Measurements from ENCODE around the gene SLC26A6.

SLC26A6 gene

DNA sequence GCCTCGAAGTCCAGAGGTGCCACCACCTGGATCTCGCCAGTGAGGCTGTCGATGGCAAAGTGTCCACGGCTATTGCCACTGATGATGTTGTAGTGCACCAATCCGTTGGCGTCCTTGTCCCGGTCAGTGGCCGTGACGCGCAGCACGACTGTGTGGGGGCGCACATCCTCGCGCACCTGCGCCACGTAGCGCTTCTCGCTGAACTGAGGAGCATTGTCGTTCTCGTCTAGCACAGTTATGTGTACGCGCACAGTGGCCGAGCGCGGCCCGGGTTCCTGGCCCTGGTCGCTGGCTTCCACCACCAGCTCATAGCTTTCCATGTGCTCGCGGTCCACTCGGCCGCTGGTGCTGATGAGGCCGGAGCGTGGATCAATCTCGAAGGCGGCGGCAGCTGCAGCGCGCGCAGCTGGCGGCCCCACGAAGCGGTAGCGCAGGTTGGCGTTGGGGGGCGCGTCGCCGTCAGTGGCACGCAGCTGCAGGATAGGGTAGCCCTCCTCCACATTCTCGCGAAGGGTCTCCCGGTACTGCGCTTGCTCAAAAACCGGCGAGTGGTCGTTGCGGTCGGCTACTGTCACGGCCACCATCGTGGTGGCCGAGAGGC is 25.6 kb upstream of the SLC26A6 start:
- DNase-seq (ENCODE audit: low spot score), result no peak

DNA sequence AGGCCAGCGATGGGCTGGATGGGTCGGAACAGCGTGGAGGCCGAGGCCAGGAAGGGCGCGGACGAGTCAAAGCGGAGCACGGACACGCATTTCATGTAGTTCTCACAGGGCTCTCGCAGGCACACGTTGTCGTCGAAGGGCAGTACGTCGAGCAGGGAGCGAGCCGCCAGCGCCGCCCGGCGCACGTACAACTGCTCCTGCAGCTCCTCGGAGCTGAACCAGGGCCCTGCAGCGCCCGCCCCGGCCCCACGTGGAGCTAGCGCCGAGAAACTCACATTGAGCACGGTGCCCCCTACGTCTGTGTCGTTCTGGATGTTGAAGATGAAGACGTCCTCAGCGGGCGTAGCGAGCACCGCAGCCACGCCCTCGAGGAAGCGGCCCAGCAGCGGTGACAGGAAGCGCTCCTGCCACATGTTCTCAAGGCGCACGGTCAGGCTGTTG is 21.6 kb upstream of the SLC26A6 start:
- DNase-seq (ENCODE audit: low spot score), result no peak

DNA sequence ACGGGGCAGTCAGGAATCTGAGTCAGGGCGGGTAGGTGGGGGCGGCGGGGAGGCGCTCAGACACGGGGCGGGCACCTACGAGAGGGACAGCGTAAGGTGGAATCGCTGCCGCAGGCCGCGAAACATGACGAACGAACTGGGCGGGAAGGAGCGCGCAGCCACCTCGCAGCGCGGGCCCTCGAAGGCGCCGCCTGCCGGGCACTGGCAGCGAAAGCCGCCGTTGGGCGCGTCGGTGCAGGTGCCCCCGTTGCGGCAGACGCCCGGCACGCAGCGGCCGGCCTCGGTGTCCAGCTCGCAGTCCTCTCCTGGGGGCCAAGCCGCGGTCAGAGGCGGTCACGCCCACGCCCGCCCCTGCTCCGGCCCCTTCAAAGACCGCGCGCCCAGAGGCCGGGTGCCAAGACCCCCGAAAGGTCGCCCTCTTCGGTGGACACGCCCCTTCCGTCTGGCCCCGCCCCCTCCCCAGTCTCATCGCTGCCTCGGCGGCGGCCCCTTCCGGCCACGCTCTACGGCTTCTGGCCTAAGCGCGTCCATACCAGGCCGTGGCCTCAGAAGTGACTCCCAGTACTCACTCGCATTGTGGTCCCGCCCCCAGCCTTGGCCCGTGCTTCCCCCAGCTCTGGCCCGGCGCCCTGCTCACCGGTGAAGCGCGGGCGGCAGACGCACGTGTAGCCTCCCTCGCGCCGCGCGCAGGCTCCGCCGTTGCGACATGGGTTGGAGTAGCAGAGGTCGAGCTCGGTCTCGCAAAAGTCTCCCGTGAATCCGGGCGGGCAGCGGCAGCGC is 21.0 kb upstream of the SLC26A6 start:
- peak; percentile 70 for DNase-seq (ENCODE audit: low spot score)

DNA sequence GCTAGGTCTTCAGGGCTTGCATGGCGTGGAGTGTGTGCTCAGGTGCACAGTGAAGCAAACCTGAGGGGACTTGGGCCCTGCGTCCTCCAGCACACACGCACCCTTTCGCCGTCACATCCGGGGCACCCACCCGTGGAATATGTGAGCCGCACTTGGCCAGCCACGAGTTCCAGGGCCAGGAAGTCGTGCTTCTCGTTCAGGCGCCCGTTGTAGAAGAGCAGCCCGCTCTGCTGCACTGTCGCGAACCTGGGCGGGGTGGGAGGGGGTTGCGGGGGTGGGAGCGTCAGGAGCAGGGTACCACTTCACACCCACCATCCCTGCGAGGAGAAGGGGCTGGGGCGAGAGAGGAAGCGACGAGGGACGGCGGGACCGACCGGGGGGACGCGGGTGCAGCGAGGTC is 20.3 kb upstream of the SLC26A6 start:
- no peak for DNase-seq (ENCODE audit: low spot score)

DNA sequence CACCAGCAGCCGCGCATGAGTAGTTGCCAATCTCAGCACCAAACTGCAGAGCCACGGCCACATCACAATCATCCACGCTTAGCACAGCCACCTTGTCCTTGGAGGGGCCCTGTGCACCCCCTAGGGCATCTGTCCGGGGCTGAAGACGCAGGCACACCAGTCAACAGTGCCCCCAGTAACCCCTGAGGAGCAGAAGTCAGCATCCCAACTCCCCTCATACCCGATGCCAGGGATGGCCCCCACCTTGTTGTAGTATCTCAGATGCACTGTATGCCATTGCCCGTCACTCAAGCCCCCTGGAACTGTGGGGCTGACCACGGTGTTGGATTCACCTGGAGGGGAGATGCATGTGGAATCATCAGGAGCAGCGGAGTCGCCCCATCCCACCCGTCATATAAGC is 19.8 kb upstream of the SLC26A6 start:
- DNase-seq (ENCODE audit: low spot score), result no peak

DNA sequence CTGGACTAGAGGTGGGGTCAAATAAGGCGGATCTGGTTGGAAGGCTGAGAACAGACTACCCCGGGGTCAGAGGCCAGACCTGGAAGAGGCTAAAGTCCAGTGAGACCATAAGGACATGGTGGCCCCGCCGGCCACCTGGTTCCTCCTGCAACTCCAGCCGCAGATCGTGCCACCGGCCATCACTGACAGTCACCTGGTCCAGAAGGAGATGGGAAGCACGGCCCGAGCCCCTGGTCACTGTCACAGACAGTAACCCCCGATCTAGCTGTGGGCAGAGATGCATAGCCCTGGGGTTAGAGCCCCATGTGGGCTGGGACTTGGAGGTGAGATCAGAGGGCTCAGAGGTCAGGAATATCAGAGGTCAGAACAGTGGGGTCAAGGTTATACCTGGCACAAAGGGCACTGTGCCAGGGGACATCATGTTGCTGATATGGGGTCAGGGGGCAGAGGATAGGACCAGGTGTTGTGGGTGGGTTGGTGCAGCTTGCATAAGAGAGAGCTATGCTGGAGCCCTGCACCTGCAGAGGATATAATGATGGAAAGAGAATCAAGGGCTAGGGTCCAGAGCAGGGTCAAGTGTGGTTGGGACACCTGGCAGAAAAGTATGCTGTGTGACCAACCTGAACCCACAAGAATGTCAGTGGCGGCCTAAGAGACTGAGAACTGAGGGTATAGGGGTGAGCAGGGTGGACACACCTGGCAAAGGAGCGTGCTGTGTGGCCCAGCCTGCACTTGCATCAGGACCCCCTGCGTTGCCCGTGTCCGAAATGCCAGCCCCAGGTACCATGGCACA is 17.9 kb upstream of the SLC26A6 start:
- no peak for DNase-seq (ENCODE audit: low spot score)

DNA sequence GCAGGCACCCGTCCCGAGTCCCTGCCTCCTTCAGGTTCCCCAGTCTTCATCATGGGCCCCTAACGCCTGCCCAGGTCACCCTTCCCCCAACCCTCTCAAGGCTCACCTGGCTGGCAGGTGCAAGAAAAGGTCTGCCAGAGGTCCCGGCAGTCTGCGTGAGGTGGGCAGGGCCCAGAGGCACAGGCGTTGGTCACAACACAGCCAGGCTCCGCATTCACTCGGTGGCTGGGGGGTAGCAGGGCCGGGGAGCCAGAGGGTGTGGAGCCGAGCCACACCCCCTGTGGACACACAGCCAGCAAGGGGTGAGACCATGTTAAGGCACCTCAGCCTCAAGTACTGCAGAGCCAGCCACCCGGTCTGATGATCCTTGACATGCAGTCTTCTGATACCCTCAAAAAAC is 16.5 kb upstream of the SLC26A6 start:
- DNase-seq (ENCODE audit: low spot score), result no peak

DNA sequence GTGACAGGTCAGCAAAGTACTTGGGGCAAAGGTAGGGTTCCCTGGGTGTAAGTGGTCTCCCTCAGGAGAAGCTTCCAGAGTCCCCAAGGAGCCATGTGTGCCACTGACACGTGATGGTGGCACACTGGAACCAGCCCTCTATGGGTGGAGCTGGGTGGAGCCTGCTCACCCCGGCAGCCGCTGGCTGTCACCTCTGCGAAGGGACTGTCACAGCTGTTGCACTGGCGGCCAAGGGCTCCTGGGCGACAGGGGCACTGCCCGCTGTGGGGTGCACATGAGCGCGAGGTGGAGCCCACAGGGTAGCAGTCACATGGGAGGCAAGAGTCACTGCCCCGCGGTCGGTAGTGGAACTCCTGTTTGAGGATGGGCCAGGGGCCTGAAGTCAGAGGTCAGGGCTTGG is 15.5 kb upstream of the SLC26A6 start:
- DNase-seq (ENCODE audit: low spot score), result peak; percentile 22

DNA sequence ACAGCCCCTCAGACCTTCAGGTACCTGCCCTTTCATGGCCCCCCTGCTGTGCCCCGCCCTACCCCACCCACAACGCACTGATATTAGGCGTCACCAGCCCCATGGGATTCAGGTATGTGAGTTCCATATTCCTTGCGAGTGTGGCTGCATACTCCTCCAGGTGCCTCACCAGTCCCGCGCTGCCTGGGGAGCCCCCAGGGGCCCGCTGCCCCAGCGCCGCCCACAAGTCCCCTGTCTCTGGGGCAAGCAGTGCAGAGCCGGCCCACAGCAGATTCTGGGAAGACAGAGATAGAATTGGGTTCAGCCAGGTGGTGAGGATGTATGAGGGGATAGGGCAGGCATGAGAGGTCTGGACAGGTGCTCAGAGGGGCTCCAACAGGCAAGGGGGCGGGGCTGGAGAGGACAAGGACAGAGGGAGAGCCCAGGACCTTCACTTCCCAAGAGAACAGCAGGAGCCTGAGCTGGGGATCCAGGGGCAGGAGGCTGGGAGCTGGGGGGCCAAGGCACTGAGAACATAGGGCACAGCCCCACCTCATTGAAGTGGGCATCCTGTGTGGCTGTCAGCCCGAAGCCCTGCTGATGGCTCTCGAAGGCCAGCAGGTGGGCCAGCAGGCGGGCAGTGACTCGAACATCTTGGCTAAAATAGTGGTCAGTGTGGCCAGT is 13.1 kb upstream of the SLC26A6 start:
- DNase-seq (ENCODE audit: low spot score), result no peak

DNA sequence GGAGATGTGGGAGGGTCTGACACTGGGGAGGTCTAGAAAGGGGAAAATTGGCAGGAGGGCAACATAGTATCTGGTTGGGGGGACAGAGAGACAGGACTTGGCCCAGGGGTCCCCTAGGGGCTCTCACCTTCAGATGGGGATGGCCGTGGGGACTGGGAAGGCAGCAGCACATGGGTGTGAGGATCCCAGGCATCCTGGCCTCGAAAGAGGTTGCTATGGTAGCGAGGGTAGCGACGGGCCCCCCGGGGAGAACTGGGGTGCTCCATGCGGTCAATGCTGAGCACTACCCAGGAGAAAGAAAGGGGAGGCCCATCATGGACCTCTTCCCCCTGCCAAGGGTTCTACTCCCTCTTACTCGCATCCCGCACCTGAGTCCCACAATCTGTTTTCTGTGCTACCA is 12.5 kb upstream of the SLC26A6 start:
- DNase-seq (ENCODE audit: low spot score), result no peak

DNA sequence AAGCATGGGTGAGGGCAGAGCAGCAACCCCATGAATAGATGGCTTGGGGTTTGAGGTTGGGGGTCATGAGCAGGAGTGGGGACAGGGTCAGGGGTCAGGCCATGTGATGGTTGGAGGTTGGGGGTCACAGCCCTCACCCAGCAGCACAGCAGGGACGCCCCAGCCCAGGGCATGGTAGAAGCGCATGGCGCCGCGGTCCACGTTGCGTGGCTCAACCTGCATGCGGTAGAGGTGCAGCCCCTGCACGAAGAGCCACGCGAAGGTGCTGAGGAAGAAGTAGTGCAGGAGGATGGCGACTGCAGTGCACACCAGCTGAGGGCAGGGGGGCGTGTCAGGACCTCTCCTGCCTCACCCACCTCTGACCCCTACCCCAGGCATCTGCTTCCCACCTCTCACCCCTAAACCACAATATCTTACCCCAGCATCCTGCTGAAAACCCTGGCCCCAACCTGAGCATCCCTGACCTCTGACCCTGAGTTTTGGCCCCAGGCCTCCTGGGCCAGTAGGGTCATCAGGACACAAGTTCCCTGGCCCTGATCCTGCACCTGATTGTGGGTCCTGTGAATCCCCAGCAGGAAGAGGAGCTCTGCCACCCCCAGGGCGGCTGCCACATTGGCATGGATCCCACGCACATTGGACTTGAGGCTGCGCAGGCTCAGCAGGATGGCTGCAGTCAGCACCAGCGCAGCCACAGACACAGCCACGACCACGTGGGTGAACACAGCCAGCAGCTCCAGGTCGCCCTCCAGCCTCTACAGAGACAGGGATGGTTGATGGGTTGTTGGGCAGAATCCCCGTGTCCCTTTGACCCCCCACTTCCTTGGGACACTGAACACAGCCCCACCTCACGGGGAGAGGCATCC is 9.9 kb upstream of the SLC26A6 start:
- no peak for DNase-seq (ENCODE audit: low spot score)

DNA sequence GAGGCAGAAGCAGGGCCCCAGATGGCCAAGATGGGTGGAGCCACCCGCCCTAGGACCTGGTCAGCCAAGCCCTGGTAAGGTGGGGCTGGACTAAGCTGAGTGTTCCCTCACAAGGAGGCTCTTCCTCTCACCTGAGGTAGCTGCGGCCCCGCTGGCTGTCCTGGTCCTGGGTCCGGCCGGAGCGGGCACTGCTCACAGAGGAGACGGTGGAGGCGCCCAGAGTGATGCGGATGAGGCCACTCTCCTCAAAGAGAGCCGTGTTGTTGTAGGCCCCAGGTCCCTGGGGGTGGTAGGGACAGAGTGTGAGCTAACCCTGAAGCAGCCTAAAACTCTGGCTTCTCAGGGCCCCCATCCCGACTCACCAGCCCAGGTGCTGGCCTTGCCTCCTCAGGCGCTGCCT is 7.3 kb upstream of the SLC26A6 start:
- DNase-seq (ENCODE audit: low spot score), result no peak

DNA sequence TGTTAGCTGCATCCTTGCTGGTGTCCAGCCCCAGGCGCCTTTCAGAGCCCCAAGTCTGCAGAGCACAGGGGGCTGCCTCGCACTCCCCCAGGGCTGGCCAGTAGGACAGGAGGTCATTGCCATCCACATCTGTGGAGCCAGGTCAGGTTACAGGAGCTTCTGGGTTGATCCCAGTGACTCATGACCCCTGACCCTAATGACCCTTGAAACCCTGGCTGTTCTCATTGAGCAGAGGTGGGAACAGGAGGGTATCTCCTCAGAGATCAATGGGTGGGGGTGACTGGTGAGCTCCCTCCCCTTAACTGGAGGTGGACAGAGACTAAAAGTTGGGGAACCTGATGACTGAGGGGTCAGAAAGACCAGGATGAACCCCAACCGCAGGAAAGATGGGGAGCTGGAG is 6.1 kb upstream of the SLC26A6 start:
- DNase-seq (ENCODE audit: low spot score), result no peak

DNA sequence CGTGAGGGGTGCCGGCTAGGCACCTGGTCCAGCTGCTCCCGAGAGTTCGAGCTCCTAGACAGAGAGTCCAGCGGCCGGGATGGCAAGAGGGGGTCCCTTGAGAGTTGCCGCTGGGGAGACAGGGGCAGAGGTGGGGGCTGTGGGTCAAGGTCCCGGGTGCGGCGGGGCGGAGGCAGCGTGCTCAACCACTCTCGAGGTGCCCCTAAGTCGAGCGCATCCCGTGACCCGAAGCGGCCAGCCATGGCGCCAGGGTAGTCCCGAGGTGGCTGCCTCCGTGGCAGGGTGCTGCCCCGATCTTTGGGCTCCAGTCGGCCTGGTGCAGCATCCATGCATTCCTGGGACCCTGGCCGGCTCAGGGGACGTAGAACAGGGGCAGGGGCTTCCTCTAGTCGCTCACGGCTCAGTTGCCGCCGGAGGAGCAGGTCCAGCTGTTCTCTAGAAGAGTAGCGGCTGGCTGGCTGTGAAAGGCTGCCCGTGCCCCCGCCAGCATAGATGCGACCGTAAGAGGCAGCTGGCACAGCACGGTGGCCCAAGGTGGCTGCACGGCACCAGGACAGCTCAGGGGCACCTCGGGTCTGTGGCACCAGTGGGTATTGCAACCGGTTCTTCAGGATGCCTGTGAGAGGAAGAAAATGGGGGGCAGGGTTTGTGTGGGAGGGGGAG is 4.8 kb upstream of the SLC26A6 start:
- DNase-seq (ENCODE audit: low spot score), result no peak

DNA sequence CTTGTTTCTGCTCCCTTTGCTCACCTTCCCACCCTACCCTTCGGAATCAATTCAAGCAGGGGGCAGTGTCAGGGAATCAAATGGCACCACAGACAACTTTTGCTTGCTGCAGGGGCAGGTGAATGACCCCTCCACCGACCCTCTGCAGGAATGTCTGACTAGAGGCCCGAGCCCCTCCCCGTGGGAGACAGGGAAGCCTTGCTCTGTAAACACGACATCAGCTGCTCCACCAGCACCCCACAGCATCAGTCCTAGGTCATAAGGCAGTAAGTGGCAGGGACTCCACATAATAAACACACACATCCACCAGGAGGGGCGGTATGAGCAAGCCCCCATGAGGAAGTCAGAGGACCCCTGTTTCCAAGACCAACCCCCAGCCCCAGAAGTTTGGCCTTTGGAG is 2.0 kb upstream of the SLC26A6 start:
- DNase-seq (ENCODE audit: low spot score), result no peak

DNA sequence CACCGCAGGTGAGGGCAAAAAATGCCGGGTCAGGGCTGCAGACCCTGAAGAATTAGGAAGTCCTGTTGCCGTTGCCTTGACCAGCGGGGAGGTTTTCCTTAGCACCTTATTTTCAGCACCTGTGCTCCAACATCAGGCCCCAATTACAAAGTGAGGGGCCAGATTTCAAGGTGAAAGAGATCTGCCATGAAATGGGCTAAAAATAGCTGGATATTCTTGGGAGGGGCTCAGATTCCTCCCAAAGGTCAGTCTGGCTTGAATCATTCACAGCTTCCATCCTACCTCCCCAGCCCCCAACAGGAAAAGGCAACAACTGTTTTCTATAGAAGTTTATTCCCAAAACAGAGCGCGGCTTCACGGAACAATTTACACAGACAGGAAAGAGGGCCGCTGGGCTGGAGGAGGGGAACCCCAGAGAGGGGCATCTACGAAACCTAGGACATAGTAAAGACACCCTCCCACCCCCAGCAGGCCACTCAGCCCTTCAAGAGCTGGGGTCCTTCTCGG is 941 bp upstream of the SLC26A6 start:
- no peak for DNase-seq (ENCODE audit: low spot score)

DNA sequence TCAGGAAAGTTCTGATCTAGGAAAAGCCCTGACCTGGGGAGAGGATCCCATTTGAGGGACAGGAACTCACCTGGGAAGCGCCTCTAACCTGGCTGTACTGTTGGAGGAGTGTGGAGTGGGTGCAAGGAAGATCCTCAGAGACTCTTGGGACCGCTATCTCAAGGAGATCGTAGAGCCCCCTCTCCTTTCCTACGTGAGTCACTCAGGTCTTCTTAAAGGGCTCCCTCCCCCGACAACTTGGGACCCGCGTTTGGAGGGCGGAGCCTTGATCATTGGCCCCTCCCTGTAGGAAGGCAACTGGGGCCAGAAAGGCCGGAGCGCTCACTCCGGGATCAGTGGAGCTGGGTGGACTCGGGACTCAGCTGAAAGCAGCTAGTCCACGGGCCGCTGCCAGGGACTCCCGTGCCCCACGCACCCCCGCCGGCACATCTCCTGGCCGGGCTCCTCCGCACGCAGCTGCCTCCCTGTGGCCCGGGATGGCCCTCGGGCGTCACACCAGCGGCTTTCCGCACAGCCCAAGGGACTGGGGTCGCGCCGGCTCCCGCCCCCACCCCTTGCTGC is 520 bp downstream of the SLC26A6 start:
- DNase-seq (ENCODE audit: low spot score), result peak; percentile 32

DNA sequence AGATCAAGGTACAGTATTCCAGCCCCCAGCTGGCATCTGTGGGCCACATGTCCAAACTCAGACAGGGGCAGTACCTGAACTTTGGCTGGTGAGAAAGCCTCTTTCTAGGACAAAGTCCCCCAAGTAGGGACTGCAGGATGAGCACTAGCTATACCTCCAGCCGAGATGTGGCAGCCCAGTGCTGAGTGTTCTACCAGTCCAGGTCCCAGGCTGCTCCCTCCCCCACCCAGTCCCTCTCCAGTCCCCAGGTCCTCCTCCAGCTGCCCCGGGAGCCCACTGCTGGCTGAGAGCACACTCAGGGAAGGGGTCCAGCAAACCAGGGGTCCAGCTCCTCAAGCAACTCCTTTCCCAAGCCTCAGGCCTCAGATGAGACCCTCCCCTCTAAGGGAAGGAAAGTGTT is 1.5 kb downstream of the SLC26A6 start:
- no peak for DNase-seq (ENCODE audit: low spot score)

DNA sequence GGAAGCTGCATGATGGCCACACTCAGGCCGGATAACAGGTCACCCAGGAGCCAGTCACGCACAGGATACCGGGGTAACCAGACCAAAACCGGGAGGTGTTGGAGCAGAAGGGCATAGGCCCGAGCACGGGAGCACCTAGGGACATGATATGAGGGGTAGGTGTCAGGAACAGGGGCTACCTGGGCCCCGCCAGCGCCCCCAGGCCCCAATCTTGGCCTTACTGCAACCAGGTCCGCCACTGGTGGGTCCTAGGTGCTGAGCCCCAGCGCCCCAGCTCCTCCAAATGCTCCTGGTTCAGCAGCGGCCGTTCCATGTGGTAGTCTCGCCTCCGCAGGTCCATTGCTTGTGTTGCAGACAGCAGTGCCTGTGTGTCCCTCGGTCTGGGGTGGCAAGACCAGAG is 2.0 kb downstream of the SLC26A6 start:
- no peak for DNase-seq (ENCODE audit: low spot score)
